T-cell (primary cell): Measurements from ENCODE around the gene CTNNA3. TPM values are rescaled to one million over a fixed set of nuclear protein-coding genes. Genes with fewer than 3 reads are reported as not detected.
A peak's percentile ranks its signal among the peaks of the same experiment; 100 is the strongest.

Source experiments
- ATAC-seq, 4 experiments: fragments of 200-7000 bp in 3 of 4; fragments of 150-1000 bp in 1 of 4; cut with Tn5 transposase; replicated peaks in 1 of 4; 1 replicate in 3 of 4; 2 replicates in 1 of 4; pipeline ENCODE4 v1.10.0; 2021; ENCODE audit warnings: moderate library complexity in 3 of 4, mild to moderate bottlenecking in 2 of 4, moderate number of reproducible peaks in 1 of 4
- CTCF ChIA-PET, 2 donors: fragments of 300-600 bp; sonication (Branson Sonifier 250); formaldehyde crosslinking; loops; one replicate each; lab custom pipeline; 2022; ENCODE audit warnings: antibody characterized with exemption in 2 of 2; lab: Charles Lee
- POLR2A ChIA-PET, 2 donors: fragments of 300-600 bp; sonication (Branson Sonifier 250); formaldehyde crosslinking; loops; one replicate each; lab custom pipeline; 2022; ENCODE audit warnings: antibody characterized with exemption in 2 of 2; lab: Charles Lee
- DNase-seq, 35 experiments: peaks; one replicate each; pipeline versions ENCODE4 v3.0.0 to v3.0.0-alpha.2; 2013 to 2023
- H3K27ac ChIP-seq: one replicate; pipeline ENCODE4 v1.5.1; 2013; ENCODE audit warnings: low read length
- H3K27me3 ChIP-seq, 2 experiments: replicated peaks in 1 of 2; 1 replicate in 1 of 2; 2 replicates in 1 of 2; pipeline versions ENCODE4 v1.6.1 to v1.7.0; 2013; ENCODE audit warnings: low read length in 1 of 2, mixed read lengths in 1 of 2; ENCODE audit not compliant: control insufficient read depth in 2 of 2, insufficient read depth in 2 of 2; ENCODE audit errors: extremely low read depth in 1 of 2
- H3K36me3 ChIP-seq, 2 donors: 1 replicate in 1 of 2; 2 replicates in 1 of 2; pipeline versions ENCODE4 v1.6.1 to v1.7.0; 2013; ENCODE audit warnings: low read length in 1 of 2; ENCODE audit not compliant: control insufficient read depth in 2 of 2, insufficient read depth in 1 of 2; ENCODE audit errors: extremely low read depth in 1 of 2
- H3K4me1 ChIP-seq, 2 experiments: 1 replicate in 1 of 2; 2 replicates in 1 of 2; pipeline versions ENCODE4 v1.6.1 to v1.7.0; 2013; ENCODE audit warnings: low read length in 2 of 2, mixed read lengths in 1 of 2; ENCODE audit not compliant: insufficient read depth in 2 of 2, control insufficient read depth in 1 of 2; ENCODE audit errors: extremely low read depth in 1 of 2
- H3K4me3 ChIP-seq, 2 donors: 1 replicate in 1 of 2; 2 replicates in 1 of 2; pipeline versions ENCODE4 v1.5.1 to v1.7.0; 2013; ENCODE audit warnings: mild to moderate bottlenecking in 2 of 2, low read length in 1 of 2, moderate library complexity in 1 of 2; ENCODE audit not compliant: control insufficient read depth in 1 of 2; ENCODE audit errors: extremely low read depth in 1 of 2
- H3K9me3 ChIP-seq: 2 replicates; pipeline ENCODE4 v1.7.0; 2013
- H3K27ac Mint-ChIP-seq, 2 donors: one replicate each; pipeline ENCODE4 v1.8.0; 2020 to 2021; ENCODE audit warnings: mild to moderate bottlenecking in 2 of 2, mixed read lengths in 2 of 2
- H3K27me3 Mint-ChIP-seq, 2 donors: one replicate each; pipeline ENCODE4 v1.8.0; 2021 to 2022; ENCODE audit warnings: mixed read lengths in 2 of 2
- H3K36me3 Mint-ChIP-seq: one replicate; pipeline ENCODE4 v1.8.0; 2021; ENCODE audit warnings: mixed read lengths
- H3K4me1 Mint-ChIP-seq, 3 donors: one replicate each; pipeline ENCODE4 v1.8.0; 2020 to 2022; ENCODE audit warnings: mixed read lengths in 3 of 3, mild to moderate bottlenecking in 1 of 3
- H3K4me3 Mint-ChIP-seq, 3 donors: one replicate each; pipeline ENCODE4 v1.8.0; 2020 to 2022; ENCODE audit warnings: mild to moderate bottlenecking in 3 of 3, mixed read lengths in 3 of 3, moderate library complexity in 3 of 3
- H3K9me3 Mint-ChIP-seq, 3 donors: one replicate each; pipeline ENCODE4 v1.8.0; 2020 to 2022; ENCODE audit warnings: mixed read lengths in 3 of 3
- WGBS: methylation state at CpG from one replicate; pipeline ENCODE4 v1.1.5; 2013; ENCODE audit warnings: missing lambda C conversion rate; ENCODE audit not compliant: insufficient coverage; 5-methylcytosine and 5-hydroxymethylcytosine counted together
- total RNA-seq, 35 experiments: library from RNA in 6 of 35; stranded (reverse) in 6 of 35; fragments of 120-200 nt in 1 of 35; gene quantifications; one replicate each; pipeline versions ENCODE4 v1.2.1 to v1.2.4 and lab custom pipeline; 2013 to 2026

CTNNA3 gene
- total RNA-seq, 5 donors from 2014 or later (not counting 1 experiment from before 2014, with no cell fraction given): 0.88 TPM; not detected in 4

GRCh38 chr10:67670401-67670800 lies 25.6 kb downstream of the CTNNA3 start:
- H3K4me1 ChIP-seq: no peaks in the 10 kb centered on the region
- no peaks in the 10 kb centered on the region for H3K9me3 ChIP-seq
- no peak overlapping the region for H3K27ac ChIP-seq
- ChIA-PET CTCF (no interaction called here), POLR2A (no interaction called here)
- no peak overlapping the region for H3K4me3 ChIP-seq
- no peaks in the 10 kb centered on the region for H3K4me1 Mint-ChIP-seq
- ATAC-seq (no peak), DNase-seq (no peak)
- H3K27me3 Mint-ChIP-seq: peaks cover under 1 to 4% of the 10 kb centered on the region in 2 donors
- H3K36me3 Mint-ChIP-seq: no peaks in the 10 kb centered on the region
- H3K9me3 Mint-ChIP-seq: no peaks in the 10 kb centered on the region
- no peaks in the 10 kb centered on the region for H3K36me3 ChIP-seq
- no peak overlapping the region for H3K27ac Mint-ChIP-seq
- no peaks in the 10 kb centered on the region for H3K27me3 ChIP-seq
- H3K4me3 Mint-ChIP-seq: no peak overlapping the region

- H3K27me3 ChIP-seq: no peaks in the 10 kb centered on the region
- POLR2A ChIA-PET: no interaction called here
- no peak for ATAC-seq
- no CpG with 5 or more reads among the region's 1 CpG for WGBS
- no peaks in the 10 kb centered on the region for H3K4me1 ChIP-seq
- Mint-ChIP-seq H3K4me3 (no peak overlapping the region), H3K27ac (no peak overlapping the region), H3K9me3 (no peaks in the 10 kb centered on the region), H3K36me3 (no peaks in the 10 kb centered on the region), H3K27me3 (peaks cover 0 to 4% of the 10 kb centered on the region in 2 donors), H3K4me1 (no peaks in the 10 kb centered on the region)
- H3K27ac ChIP-seq: no peak overlapping the region
- no peak overlapping the region for H3K4me3 ChIP-seq
- CTCF ChIA-PET: no interaction called here
- no peaks in the 10 kb centered on the region for H3K9me3 ChIP-seq
- no peak for DNase-seq
- no peaks in the 10 kb centered on the region for H3K36me3 ChIP-seq
These were observed 26.0 kb downstream of the CTNNA3 start for GRCh38 chr10:67669978-67670377.

- no peaks in the 10 kb centered on the region for H3K4me1 ChIP-seq
- H3K27ac ChIP-seq: no peak overlapping the region
- Mint-ChIP-seq H3K27ac (no peak overlapping the region), H3K4me3 (no peak overlapping the region), H3K36me3 (no peaks in the 10 kb centered on the region), H3K4me1 (no peaks in the 10 kb centered on the region), H3K9me3 (no peaks in the 10 kb centered on the region), H3K27me3 (peaks cover 0 to 4% of the 10 kb centered on the region in 2 donors)
- H3K36me3 ChIP-seq: no peaks in the 10 kb centered on the region
- ChIA-PET CTCF (no interaction called here), POLR2A (no interaction called here)
- no peaks in the 10 kb centered on the region for H3K27me3 ChIP-seq
- H3K4me3 ChIP-seq: no peak overlapping the region
- ATAC-seq: no peak
- no peaks in the 10 kb centered on the region for H3K9me3 ChIP-seq
- WGBS: 88% methylated on average over 2 of the region's 3 CpGs
- DNase-seq: no peak
These were observed 27.5 kb downstream of the CTNNA3 start for GRCh38 chr10:67668448-67668847.

GRCh38 chr10:67667035-67667425 lies 29.0 kb downstream of the CTNNA3 start:
- Histone ChIP-seq H3K9me3 (no peaks in the 10 kb centered on the region), H3K4me1 (no peaks in the 10 kb centered on the region), H3K36me3 (no peaks in the 10 kb centered on the region), H3K27ac (no peak overlapping the region), H3K27me3 (no peaks in the 10 kb centered on the region), H3K4me3 (no peak overlapping the region)
- H3K9me3 Mint-ChIP-seq: no peaks in the 10 kb centered on the region
- no peak overlapping the region for H3K4me3 Mint-ChIP-seq
- no CpG with 5 or more reads among the region's 1 CpG for WGBS
- ATAC-seq: no peak
- CTCF ChIA-PET: interaction anchor here (1.6 to 2.6 kb wide), 5 partner anchors 30 to 118 kb away, joined by 3 to 16 read pairs (median 8); no protein-coding TSS in a partner anchor
- H3K27ac Mint-ChIP-seq: no peak overlapping the region
- H3K4me1 Mint-ChIP-seq: no peaks in the 10 kb centered on the region
- H3K27me3 Mint-ChIP-seq: peaks cover 0 to 4% of the 10 kb centered on the region in 2 donors
- DNase-seq: no peak
- H3K36me3 Mint-ChIP-seq: no peaks in the 10 kb centered on the region
- POLR2A ChIA-PET: interaction anchor here in 1 of 2 donors (1.0 kb wide), 1 partner anchor 118 kb away, joined by 3 read pairs; no protein-coding TSS in a partner anchor

- ChIA-PET POLR2A (interaction anchor here in 1 of 2 donors (1.0 kb wide), 1 partner anchor 119 kb away, joined by 3 read pairs; no protein-coding TSS in a partner anchor), CTCF (interaction anchor here (1.6 to 2.6 kb wide), 5 partner anchors 31 to 119 kb away, joined by 3 to 16 read pairs (median 8); no protein-coding TSS in a partner anchor)
- no peak overlapping the region for H3K4me3 Mint-ChIP-seq
- Histone ChIP-seq H3K36me3 (no peaks in the 10 kb centered on the region), H3K9me3 (no peaks in the 10 kb centered on the region), H3K27me3 (no peaks in the 10 kb centered on the region), H3K4me3 (no peak overlapping the region), H3K27ac (no peak overlapping the region), H3K4me1 (no peaks in the 10 kb centered on the region)
- H3K9me3 Mint-ChIP-seq: no peaks in the 10 kb centered on the region
- DNase-seq (peak in 1 of 35 experiments; percentile 42), ATAC-seq (no peak)
- no peaks in the 10 kb centered on the region for H3K4me1 Mint-ChIP-seq
- H3K27ac Mint-ChIP-seq: no peak overlapping the region
- H3K36me3 Mint-ChIP-seq: no peaks in the 10 kb centered on the region
- no CpG with 5 or more reads among the region's 1 CpG for WGBS
- H3K27me3 Mint-ChIP-seq: peaks cover 0 to 4% of the 10 kb centered on the region in 2 donors
These were observed 29.5 kb downstream of the CTNNA3 start for GRCh38 chr10:67666416-67667034.

GRCh38 chr10:67665491-67665890 lies 30.5 kb downstream of the CTNNA3 start:
- no peak overlapping the region for H3K4me3 ChIP-seq
- Mint-ChIP-seq H3K4me3 (no peak overlapping the region), H3K9me3 (no peaks in the 10 kb centered on the region), H3K4me1 (no peaks in the 10 kb centered on the region), H3K27ac (no peak overlapping the region), H3K36me3 (no peaks in the 10 kb centered on the region), H3K27me3 (peaks cover 0 to 4% of the 10 kb centered on the region in 2 donors)
- no peak for ATAC-seq
- H3K9me3 ChIP-seq: no peaks in the 10 kb centered on the region
- H3K27ac ChIP-seq: no peak overlapping the region
- H3K4me1 ChIP-seq: no peaks in the 10 kb centered on the region
- no peak for DNase-seq
- H3K27me3 ChIP-seq: no peaks in the 10 kb centered on the region
- ChIA-PET CTCF (interaction anchor here (0.8 to 2.6 kb wide), 6 partner anchors 32 to 114 kb away, joined by 3 to 16 read pairs (median 6); no protein-coding TSS in a partner anchor), POLR2A (no interaction called here)
- H3K36me3 ChIP-seq: no peaks in the 10 kb centered on the region
